ENCODE measurements around the gene SNED1. TPM values are rescaled to one million over a fixed set of nuclear protein-coding genes. Genes with fewer than 3 reads are reported as not detected.

The SNED1 gene
- total and polyA plus RNA-seq, 2 donors (not counting 1 experiment from before 2014, with no cell fraction given), result 27.2 to 39.5 TPM

- no peak for TF ChIP-seq CTCF (conservative IDR thresholded peaks at IDR 0.05 in 1 of 2, IDR thresholded peaks at IDR 0.05 in 1 of 2; ENCODE audit: low read depth in 1 of 2, low read length in 2 of 2)
- TF ChIP-seq EZH2 (IDR thresholded peaks at IDR 0.05; ENCODE audit: low read length, missing control alignments), result no peak
- no peaks in the 10 kb centered on the region for H4K20me1 ChIP-seq (ENCODE audit: control insufficient read depth, extremely low read depth, insufficient read depth, low read length)
- no peak for DNase-seq (ENCODE audit: low read depth in 2 of 2)
- H3K36me3 ChIP-seq (ENCODE audit: control insufficient read depth, insufficient read depth, low read length), result no peaks in the 10 kb centered on the region
- no peak overlapping the region for H3K9ac ChIP-seq (ENCODE audit: insufficient read depth, low read length)
- H3K4me2 ChIP-seq (ENCODE audit: extremely low read depth, insufficient read depth, low read length), result no peak overlapping the region
- no peak overlapping the region for H3K4me3 ChIP-seq (replicated peaks in 1 of 4; ENCODE audit: control extremely low read depth in 1 of 4, insufficient read depth in 1 of 4, low read depth in 3 of 4, low read length in 4 of 4)
- H2AFZ ChIP-seq (ENCODE audit: low read length), result no peak overlapping the region
- H3K79me2 ChIP-seq (ENCODE audit: control insufficient read depth, insufficient read depth, low read length), result no peaks in the 10 kb centered on the region
- H3K4me1 ChIP-seq (ENCODE audit: control insufficient read depth, extremely low read depth, insufficient read depth, low read length), result no peaks in the 10 kb centered on the region
- H3K27me3 ChIP-seq (ENCODE audit: control insufficient read depth, insufficient read depth, low read length), result peaks cover 19% of the 10 kb centered on the region
- H3K9me3 ChIP-seq (ENCODE audit: control insufficient read depth, insufficient read depth, low read depth, low read length), result no peaks in the 10 kb centered on the region
- H3K27ac ChIP-seq (ENCODE audit: insufficient read depth, low read length), result no peak overlapping the region
Observed at GRCh38 chr2:240949791-240950705, 48.4 kb upstream of the SNED1 start.

GRCh38 chr2:240951045-240951594 lies 47.3 kb upstream of the SNED1 start:
- no peak for DNase-seq (ENCODE audit: low read depth in 2 of 2)
- no peak overlapping the region for H3K27ac ChIP-seq (ENCODE audit: insufficient read depth, low read length)
- H3K9ac ChIP-seq (ENCODE audit: insufficient read depth, low read length), result no peak overlapping the region

More at GRCh38 chr2:240951045-240951594, 47.3 kb upstream of the SNED1 start:
- Histone ChIP-seq H3K4me2 (ENCODE audit: extremely low read depth, insufficient read depth, low read length) (no peak overlapping the region), H4K20me1 (ENCODE audit: control insufficient read depth, extremely low read depth, insufficient read depth, low read length) (no peaks in the 10 kb centered on the region), H3K4me1 (ENCODE audit: control insufficient read depth, extremely low read depth, insufficient read depth, low read length) (peaks cover 2% of the 10 kb centered on the region), H3K79me2 (ENCODE audit: control insufficient read depth, insufficient read depth, low read length) (no peaks in the 10 kb centered on the region), H3K36me3 (ENCODE audit: control insufficient read depth, insufficient read depth, low read length) (no peaks in the 10 kb centered on the region), H3K4me3 (replicated peaks in 1 of 4; ENCODE audit: control extremely low read depth in 1 of 4, insufficient read depth in 1 of 4, low read depth in 3 of 4, low read length in 4 of 4) (no peak overlapping the region), H3K27me3 (ENCODE audit: control insufficient read depth, insufficient read depth, low read length) (peaks cover 25% of the 10 kb centered on the region), H3K9me3 (ENCODE audit: control insufficient read depth, insufficient read depth, low read depth, low read length) (no peaks in the 10 kb centered on the region), H2AFZ (ENCODE audit: low read length) (no peak overlapping the region)
- TF ChIP-seq EZH2 (IDR thresholded peaks at IDR 0.05; ENCODE audit: low read length, missing control alignments) (no peak), CTCF (conservative IDR thresholded peaks at IDR 0.05 in 1 of 2, IDR thresholded peaks at IDR 0.05 in 1 of 2; ENCODE audit: low read depth in 1 of 2, low read length in 2 of 2) (no peak)
